ENCODE measurements around the gene TAX1BP3.
"Not testable (repeated sequence)": the region's sequence is repeated elsewhere in the genome, so short reads cannot be mapped to it uniquely, and the experiment has no call there.

TAX1BP3 gene

DNA sequence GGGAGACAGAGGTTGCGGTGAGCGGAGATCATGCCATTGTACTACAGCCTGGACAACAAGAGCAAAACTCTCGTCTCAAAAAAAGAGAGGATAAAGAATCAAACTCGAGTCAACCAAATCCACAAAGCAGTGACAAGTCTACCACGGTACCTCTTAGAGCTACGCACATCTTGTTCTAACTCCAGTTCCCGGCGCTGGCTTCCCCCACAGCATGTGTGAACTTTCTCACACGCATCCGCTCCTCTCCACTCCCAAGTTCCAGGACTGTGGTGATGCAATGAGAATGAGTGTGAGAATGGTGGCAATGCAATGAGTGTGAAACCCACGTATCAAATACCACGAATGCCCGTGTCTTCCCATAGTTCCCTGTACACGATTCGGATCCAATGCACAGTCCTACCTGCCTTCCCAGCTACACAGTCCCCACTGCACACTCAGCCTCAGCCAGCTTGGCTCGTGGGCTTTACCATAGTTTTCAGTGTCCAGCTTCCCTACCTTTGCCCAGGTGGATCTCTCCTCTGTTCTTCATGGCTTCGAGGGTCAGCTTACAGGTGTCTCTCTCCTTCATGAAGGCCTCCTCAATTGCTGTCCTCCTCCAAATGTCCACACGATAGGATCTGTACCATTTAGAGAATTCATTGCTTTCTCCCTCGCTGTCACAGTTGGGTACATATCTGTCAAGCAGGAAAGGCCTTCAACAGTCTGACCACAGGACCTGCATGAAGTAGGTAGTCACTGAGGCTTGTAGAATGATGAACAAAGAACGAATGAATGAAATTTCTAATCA is 36.7 kb upstream of the TAX1BP3 start:
- DNase-seq (ENCODE audit: low read depth) = no peak
- TF ChIP-seq, protein P1, sequence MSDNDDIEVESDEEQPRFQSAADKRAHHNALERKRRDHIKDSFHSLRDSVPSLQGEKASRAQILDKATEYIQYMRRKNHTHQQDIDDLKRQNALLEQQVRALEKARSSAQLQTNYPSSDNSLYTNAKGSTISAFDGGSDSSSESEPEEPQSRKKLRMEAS (IDR thresholded peaks at IDR 0.05; ENCODE audit: low read depth, low read length) = no peak
- TF ChIP-seq MYC (IDR thresholded peaks at IDR 0.05; ENCODE audit: low read depth, low read length) (no peak), POLR2A (IDR thresholded peaks at IDR 0.05; ENCODE audit: extremely low read depth, insufficient read length) (no peak)
- TF ChIP-seq, protein P2, sequence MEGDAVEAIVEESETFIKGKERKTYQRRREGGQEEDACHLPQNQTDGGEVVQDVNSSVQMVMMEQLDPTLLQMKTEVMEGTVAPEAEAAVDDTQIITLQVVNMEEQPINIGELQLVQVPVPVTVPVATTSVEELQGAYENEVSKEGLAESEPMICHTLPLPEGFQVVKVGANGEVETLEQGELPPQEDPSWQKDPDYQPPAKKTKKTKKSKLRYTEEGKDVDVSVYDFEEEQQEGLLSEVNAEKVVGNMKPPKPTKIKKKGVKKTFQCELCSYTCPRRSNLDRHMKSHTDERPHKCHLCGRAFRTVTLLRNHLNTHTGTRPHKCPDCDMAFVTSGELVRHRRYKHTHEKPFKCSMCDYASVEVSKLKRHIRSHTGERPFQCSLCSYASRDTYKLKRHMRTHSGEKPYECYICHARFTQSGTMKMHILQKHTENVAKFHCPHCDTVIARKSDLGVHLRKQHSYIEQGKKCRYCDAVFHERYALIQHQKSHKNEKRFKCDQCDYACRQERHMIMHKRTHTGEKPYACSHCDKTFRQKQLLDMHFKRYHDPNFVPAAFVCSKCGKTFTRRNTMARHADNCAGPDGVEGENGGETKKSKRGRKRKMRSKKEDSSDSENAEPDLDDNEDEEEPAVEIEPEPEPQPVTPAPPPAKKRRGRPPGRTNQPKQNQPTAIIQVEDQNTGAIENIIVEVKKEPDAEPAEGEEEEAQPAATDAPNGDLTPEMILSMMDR (IDR thresholded peaks at IDR 0.05; ENCODE audit: low read depth, low read length) = no peak

DNA sequence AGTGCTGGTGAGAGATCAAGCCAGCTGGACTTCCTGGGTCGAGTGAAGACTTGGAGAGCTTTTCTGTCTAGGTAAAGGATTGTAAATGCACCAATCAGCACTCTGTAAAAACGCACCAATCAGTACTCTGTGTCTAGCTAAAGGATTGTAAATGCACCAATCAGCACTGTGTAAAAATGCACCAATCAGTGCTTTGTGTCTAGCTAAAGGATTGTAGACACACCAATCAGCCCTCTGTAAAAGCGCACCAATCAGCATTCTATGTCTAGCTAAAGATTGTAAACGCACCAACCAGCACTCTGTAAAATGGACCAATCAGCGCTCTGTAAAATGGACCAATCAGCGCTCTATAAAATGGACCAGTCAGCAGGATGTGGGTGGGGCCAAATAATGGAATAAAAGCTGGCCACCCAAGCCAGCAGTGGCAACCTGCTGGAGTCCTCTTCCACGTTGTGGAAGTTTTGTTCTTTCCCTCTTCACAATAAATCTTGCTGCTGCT is 33.7 kb upstream of the TAX1BP3 start:
- not testable (repeated sequence) for H3K4me3 ChIP-seq (ENCODE audit: low read depth, low read length); DNase-seq (ENCODE audit: low read depth)

More for the DNA sequence above, 36.7 kb upstream of the TAX1BP3 start:
- H3K4me3 ChIP-seq (ENCODE audit: low read depth, low read length) = no peak overlapping the region

GRCh38 chr17:3699951-3700350 is 31.6 kb upstream of the TAX1BP3 start:
- H3K4me3 ChIP-seq (ENCODE audit: low read depth, low read length) = no peak overlapping the region
- TF ChIP-seq, protein P2 (IDR thresholded peaks at IDR 0.05; ENCODE audit: low read depth, low read length) = no peak
- TF ChIP-seq POLR2A (IDR thresholded peaks at IDR 0.05; ENCODE audit: extremely low read depth, insufficient read length) = no peak
- TF ChIP-seq, protein P1 (IDR thresholded peaks at IDR 0.05; ENCODE audit: low read depth, low read length) = no peak
- TF ChIP-seq MYC (IDR thresholded peaks at IDR 0.05; ENCODE audit: low read depth, low read length) = no peak
- no peak for DNase-seq (ENCODE audit: low read depth)

- no peak for DNase-seq (ENCODE audit: low read depth)
- no peak for TF ChIP-seq POLR2A (IDR thresholded peaks at IDR 0.05; ENCODE audit: extremely low read depth, insufficient read length)
- TF ChIP-seq, protein P1 (IDR thresholded peaks at IDR 0.05; ENCODE audit: low read depth, low read length) = no peak
- no peak for TF ChIP-seq MYC (IDR thresholded peaks at IDR 0.05; ENCODE audit: low read depth, low read length)
- TF ChIP-seq, protein P2 (IDR thresholded peaks at IDR 0.05; ENCODE audit: low read depth, low read length) = no peak
These were observed 29.8 kb upstream of the TAX1BP3 start for GRCh38 chr17:3698139-3698538.

GRCh38 chr17:3697103-3697476 is 28.7 kb upstream of the TAX1BP3 start:
- no peak for DNase-seq (ENCODE audit: low read depth)
- no peak overlapping the region for H3K4me3 ChIP-seq (ENCODE audit: low read depth, low read length)
- TF ChIP-seq, protein P1 (IDR thresholded peaks at IDR 0.05; ENCODE audit: low read depth, low read length) = no peak

More at GRCh38 chr17:3698139-3698538, 29.8 kb upstream of the TAX1BP3 start:
- no peak overlapping the region for H3K4me3 ChIP-seq (ENCODE audit: low read depth, low read length)

DNA sequence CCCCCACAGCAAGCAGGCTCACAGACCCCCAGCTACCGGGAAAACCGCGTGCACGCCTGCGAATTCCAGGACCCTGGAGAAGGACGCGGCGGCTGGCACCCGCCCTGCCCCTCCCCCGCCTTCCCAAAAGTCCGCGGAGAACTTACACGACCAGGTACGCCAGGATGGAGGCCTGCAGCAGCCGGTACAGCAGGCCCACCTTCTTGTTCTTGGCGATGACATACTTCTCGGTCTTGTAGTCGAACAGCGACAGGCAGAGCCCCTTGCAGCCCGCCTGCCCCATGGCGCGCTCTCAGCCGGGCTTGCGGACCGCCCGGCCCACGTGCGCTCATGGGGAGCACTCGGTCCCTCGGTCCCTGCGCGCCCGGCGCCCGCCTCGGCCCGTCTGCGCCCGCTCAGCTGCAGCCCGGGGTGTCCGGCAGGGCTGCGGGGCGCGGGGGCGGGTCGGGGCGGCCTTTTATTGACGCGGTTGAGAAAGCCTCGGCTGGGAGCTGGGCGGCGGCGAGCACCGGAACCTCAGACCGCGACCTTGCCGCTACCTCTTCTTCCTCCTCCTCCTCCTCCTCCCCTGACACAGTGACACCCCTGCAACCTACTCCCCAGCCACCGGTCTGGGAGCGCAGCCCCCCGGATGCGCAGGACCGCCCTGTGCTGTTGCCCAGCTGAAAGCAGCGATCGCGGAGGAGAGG is 27.5 kb upstream of the TAX1BP3 start, which contains the start of gene P2RX5:
P2RX5 (minus strand) TSS at position 433 of the 689 bp plus-strand sequence; CDS start at position 283, 150 bp downstream.
- H3K4me3 ChIP-seq (ENCODE audit: low read depth, low read length) = peak within 1 kb of the TSS; percentile 44
- TF ChIP-seq POLR2A (IDR thresholded peaks at IDR 0.05; ENCODE audit: extremely low read depth, insufficient read length) (no peak), MYC (IDR thresholded peaks at IDR 0.05; ENCODE audit: low read depth, low read length) (peak; percentile 57; the same call in 1 of the 2 replicates)
- TF ChIP-seq, protein P1 (IDR thresholded peaks at IDR 0.05; ENCODE audit: low read depth, low read length) = peak; percentile 77
- TF ChIP-seq, protein P2 (IDR thresholded peaks at IDR 0.05; ENCODE audit: low read depth, low read length) = no peak
- DNase-seq (ENCODE audit: low read depth) = peak; percentile 82

Measured in NB4 (cell line).